CD14-positive monocyte (primary cell): ENCODE results near the gene HPCA. TPM values are rescaled to one million over a fixed set of nuclear protein-coding genes. Genes with fewer than 3 reads are reported as not detected.
"Not testable (repeated sequence)": the region's sequence is repeated elsewhere in the genome, so short reads cannot be mapped to it uniquely, and the experiment has no call there.

Experiments
- DNase-seq, 3 donors: peaks; one replicate each; pipeline ENCODE4 v3.0.0-alpha.2; 2011 to 2022
- H2AFZ ChIP-seq: 2 replicates; pipeline ENCODE4 v1.6.0; 2012; ENCODE audit warnings: mild to moderate bottlenecking, low read depth, low read length, inconsistent platforms; ENCODE audit not compliant: insufficient read depth, poor library complexity, severe bottlenecking
- H3K27ac ChIP-seq, 2 donors: 1 replicate in 1 of 2; 2 replicates in 1 of 2; pipeline ENCODE4 v1.5.1; 2012 to 2013; ENCODE audit warnings: low read length in 2 of 2, control low read depth in 1 of 2, inconsistent platforms in 1 of 2, low read depth in 1 of 2, mild to moderate bottlenecking in 1 of 2
- H3K27me3 ChIP-seq, 2 donors: one replicate each; pipeline versions ENCODE4 v1.6.0 to v1.6.1; 2011 to 2013; ENCODE audit warnings: low read length in 2 of 2; ENCODE audit not compliant: control insufficient read depth in 2 of 2, insufficient read depth in 2 of 2
- H3K36me3 ChIP-seq, 2 donors: replicated peaks in 1 of 2; 1 replicate in 1 of 2; 2 replicates in 1 of 2; pipeline versions ENCODE4 v1.5.1 to v1.6.1; 2012 to 2013; ENCODE audit warnings: low read length in 2 of 2, control low read depth in 1 of 2, inconsistent platforms in 1 of 2, mild to moderate bottlenecking in 1 of 2; ENCODE audit not compliant: insufficient read depth in 2 of 2, control insufficient read depth in 1 of 2
- H3K4me1 ChIP-seq, 2 donors: 1 replicate in 1 of 2; 2 replicates in 1 of 2; pipeline versions ENCODE4 v1.5.1 to v1.6.1; 2012 to 2013; ENCODE audit warnings: low read length in 2 of 2, control low read depth in 1 of 2, inconsistent platforms in 1 of 2, mild to moderate bottlenecking in 1 of 2, moderate library complexity in 1 of 2; ENCODE audit not compliant: insufficient read depth in 2 of 2, control insufficient read depth in 1 of 2
- H3K4me2 ChIP-seq: replicated peaks from 2 replicates; pipeline ENCODE3; 2012; ENCODE audit warnings: low read length, moderate library complexity, mild to moderate bottlenecking; ENCODE audit not compliant: poor library complexity, severe bottlenecking; ENCODE audit errors: extremely low read depth
- H3K4me3 ChIP-seq, 3 experiments: fragments of 200-600 bp in 1 of 3; sonication (generic) in 1 of 3; replicated peaks in 1 of 3; 1 replicate in 2 of 3; 2 replicates in 1 of 3; pipeline ENCODE4 v1.5.1; 2011 to 2013; ENCODE audit warnings: low read length in 3 of 3, mild to moderate bottlenecking in 3 of 3, control low read depth in 2 of 3, low read depth in 2 of 3, inconsistent platforms in 1 of 3, moderate library complexity in 1 of 3
- H3K79me2 ChIP-seq: 2 replicates; pipeline ENCODE4 v1.6.0; 2012; ENCODE audit warnings: mild to moderate bottlenecking, control low read depth, inconsistent platforms, low read length, moderate library complexity; ENCODE audit not compliant: insufficient read depth
- H3K9ac ChIP-seq: 2 replicates; pipeline ENCODE4 v1.6.0; 2017; ENCODE audit warnings: low read length, mild to moderate bottlenecking; ENCODE audit not compliant: insufficient read depth, poor library complexity, severe bottlenecking
- H3K9me3 ChIP-seq, 2 donors: replicated peaks in 1 of 2; 1 replicate in 1 of 2; 2 replicates in 1 of 2; pipeline versions ENCODE4 v1.5.1 to v1.6.1; 2012 to 2013; ENCODE audit warnings: low read length in 2 of 2, control low read depth in 1 of 2; ENCODE audit not compliant: control insufficient read depth in 1 of 2, insufficient read depth in 1 of 2
- H4K20me1 ChIP-seq: 2 replicates; pipeline ENCODE4 v1.6.0; 2012; ENCODE audit warnings: mild to moderate bottlenecking, low read length, control low read depth, moderate library complexity; ENCODE audit not compliant: insufficient read depth
- H3K27ac Mint-ChIP-seq, 7 donors: one replicate each; pipeline ENCODE4 v1.8.0; 2020; ENCODE audit warnings: mild to moderate bottlenecking in 7 of 7, mixed read lengths in 7 of 7, moderate library complexity in 6 of 7, inconsistent platforms in 2 of 7
- H3K27me3 Mint-ChIP-seq, 3 donors: one replicate each; pipeline ENCODE4 v1.8.0; 2021 to 2022; ENCODE audit warnings: low read depth in 3 of 3, mild to moderate bottlenecking in 3 of 3, mixed read lengths in 3 of 3, moderate library complexity in 3 of 3, inconsistent platforms in 1 of 3
- H3K36me3 Mint-ChIP-seq, 2 donors: one replicate each; pipeline ENCODE4 v1.8.0; 2020; ENCODE audit warnings: mixed read lengths in 2 of 2, inconsistent platforms in 1 of 2, mild to moderate bottlenecking in 1 of 2
- H3K4me1 Mint-ChIP-seq: one replicate; pipeline ENCODE4 v1.8.0; 2020; ENCODE audit warnings: mild to moderate bottlenecking, mixed read lengths
- H3K4me3 Mint-ChIP-seq, 2 donors: one replicate each; pipeline ENCODE4 v1.8.0; 2020; ENCODE audit warnings: mild to moderate bottlenecking in 2 of 2, mixed read lengths in 2 of 2, moderate library complexity in 1 of 2
- H3K9me3 Mint-ChIP-seq, 7 donors: one replicate each; pipeline ENCODE4 v1.8.0; 2020 to 2022; ENCODE audit warnings: mixed read lengths in 7 of 7, mild to moderate bottlenecking in 6 of 7, moderate library complexity in 6 of 7, inconsistent platforms in 2 of 7
- WGBS: methylation state at CpG from one replicate; pipeline ENCODE4 v1.1.5; 2013; ENCODE audit warnings: missing lambda C conversion rate; ENCODE audit not compliant: insufficient coverage; 5-methylcytosine and 5-hydroxymethylcytosine counted together
- intact Hi-C, 2 donors: fragments of 100-400 bp; cut with micrococcal nuclease; formaldehyde crosslinking; loops; one replicate each; pipeline versions ENCODE4 v1.15.0 to v1.15.1; 2023
- polyA plus RNA-seq, 3 donors: library from polyadenylated mRNA; depleted of rRNA in 1 of 3; unstranded in 2 of 3; stranded (reverse) in 1 of 3; fragments of 300-500 nt in 2 of 3; fragments of >200 nt in 1 of 3; fragmentation: Illumina TruSeq in 2 of 3; gene quantifications; 1 replicate in 2 of 3; 2 replicates in 1 of 3; pipeline ENCODE4 v1.2.3, GENCODE V29; 2012 to 2021
- TF ChIP-seq, protein P1 (sequence below): fragments of 200-600 bp; IDR thresholded peaks from one replicate; pipeline ENCODE4 v1.8.0; 2022; ENCODE audit warnings: antibody characterized with exemption, mild to moderate bottlenecking

The HPCA gene
- polyA plus RNA-seq, 3 donors: not detected

DNA sequence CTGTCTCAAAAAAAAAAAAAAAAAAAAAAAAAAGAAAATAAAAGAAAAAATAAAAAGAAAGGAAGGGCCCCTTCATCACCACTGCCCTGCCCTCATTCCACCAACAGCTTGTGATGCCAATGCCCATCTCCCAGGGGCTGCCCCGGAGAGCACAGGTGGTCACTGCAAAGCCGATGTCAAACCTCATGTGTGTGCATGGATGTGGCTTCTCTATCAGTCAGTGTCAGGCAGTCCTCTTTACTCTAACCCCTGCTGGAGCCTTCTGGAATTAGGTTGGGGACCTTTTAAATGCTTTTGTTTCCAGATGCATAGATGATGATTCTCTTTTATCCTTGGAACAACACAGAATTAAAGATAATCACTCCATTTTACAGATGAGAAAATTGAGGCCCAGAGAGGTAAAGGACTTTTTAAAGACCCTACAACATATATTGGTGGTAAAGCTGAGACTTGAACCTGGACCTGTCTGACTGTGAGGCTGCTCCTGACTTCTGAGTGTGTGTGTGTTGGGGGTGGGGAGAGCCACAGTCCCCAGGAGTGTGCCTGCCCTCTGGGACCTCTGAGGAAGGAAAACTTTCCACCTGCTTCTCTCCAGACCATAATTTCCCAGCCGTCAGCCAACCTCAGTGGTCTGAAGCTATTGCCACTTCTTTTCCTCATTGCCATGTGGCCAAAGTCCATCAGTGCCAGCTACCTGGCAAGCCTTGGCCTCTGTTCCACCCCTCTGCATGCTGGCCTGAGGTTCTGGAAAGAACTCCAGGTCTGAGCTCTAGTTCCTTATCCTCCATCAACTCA, 17.9 kb downstream of the HPCA start:
- 73% methylated on average over 1 of the region's 3 CpGs for WGBS
- DNase-seq: no peak
- Histone ChIP-seq H3K27me3 (peaks cover 32 to 51% of the 10 kb centered on the region in 2 donors), H3K9ac (no peak overlapping the region), H3K4me2 (no peak overlapping the region), H3K4me1 (peaks cover 0 to 5% of the 10 kb centered on the region in 2 donors), H3K9me3 (peaks cover 0 to 10% of the 10 kb centered on the region in 2 donors), H3K36me3 (no peaks in the 10 kb centered on the region), H3K79me2 (no peaks in the 10 kb centered on the region), H4K20me1 (no peaks in the 10 kb centered on the region), H3K4me3 (no peak overlapping the region), H3K27ac (no peak overlapping the region), H2AFZ (no peak overlapping the region)
- Mint-ChIP-seq H3K27ac (no peak overlapping the region), H3K9me3 (peaks cover 0 to 13% (median 8%) of the 10 kb centered on the region in 7 donors), H3K4me3 (no peak overlapping the region), H3K27me3 (peaks cover 39 to 52% (median 50%) of the 10 kb centered on the region in 3 donors), H3K36me3 (peaks cover 2 to 5% of the 10 kb centered on the region in 2 donors), H3K4me1 (peaks cover 7% of the 10 kb centered on the region)
- intact Hi-C loops: no loop called here
- TF ChIP-seq, protein P1, sequence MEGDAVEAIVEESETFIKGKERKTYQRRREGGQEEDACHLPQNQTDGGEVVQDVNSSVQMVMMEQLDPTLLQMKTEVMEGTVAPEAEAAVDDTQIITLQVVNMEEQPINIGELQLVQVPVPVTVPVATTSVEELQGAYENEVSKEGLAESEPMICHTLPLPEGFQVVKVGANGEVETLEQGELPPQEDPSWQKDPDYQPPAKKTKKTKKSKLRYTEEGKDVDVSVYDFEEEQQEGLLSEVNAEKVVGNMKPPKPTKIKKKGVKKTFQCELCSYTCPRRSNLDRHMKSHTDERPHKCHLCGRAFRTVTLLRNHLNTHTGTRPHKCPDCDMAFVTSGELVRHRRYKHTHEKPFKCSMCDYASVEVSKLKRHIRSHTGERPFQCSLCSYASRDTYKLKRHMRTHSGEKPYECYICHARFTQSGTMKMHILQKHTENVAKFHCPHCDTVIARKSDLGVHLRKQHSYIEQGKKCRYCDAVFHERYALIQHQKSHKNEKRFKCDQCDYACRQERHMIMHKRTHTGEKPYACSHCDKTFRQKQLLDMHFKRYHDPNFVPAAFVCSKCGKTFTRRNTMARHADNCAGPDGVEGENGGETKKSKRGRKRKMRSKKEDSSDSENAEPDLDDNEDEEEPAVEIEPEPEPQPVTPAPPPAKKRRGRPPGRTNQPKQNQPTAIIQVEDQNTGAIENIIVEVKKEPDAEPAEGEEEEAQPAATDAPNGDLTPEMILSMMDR: no peak

DNA sequence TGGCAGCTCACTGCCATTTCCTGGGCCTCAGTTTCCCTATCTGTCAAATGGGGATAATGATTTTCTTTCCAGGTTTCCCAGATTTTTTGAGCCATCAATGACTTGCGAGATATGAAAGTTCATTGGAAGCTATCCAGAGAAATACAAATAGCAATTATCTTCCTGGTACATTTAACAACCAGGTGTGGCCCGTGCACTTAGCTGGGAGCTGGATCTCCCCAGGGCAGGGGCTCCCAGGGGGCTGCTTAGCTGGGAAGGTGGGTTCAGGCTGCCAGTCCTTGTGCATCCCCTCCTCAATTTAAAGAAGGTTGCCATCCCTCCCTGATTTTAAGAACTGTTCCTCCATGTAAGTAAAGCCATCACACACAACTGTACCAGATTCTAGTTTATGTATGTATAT, 18.5 kb downstream of the HPCA start:
- Mint-ChIP-seq H3K9me3 (peaks cover 0 to 13% (median 8%) of the 10 kb centered on the region in 7 donors), H3K36me3 (peaks cover 2 to 5% of the 10 kb centered on the region in 2 donors), H3K27me3 (peaks cover 33 to 46% (median 44%) of the 10 kb centered on the region in 3 donors), H3K27ac (no peak overlapping the region), H3K4me3 (no peak overlapping the region), H3K4me1 (peaks cover 7% of the 10 kb centered on the region)
- Histone ChIP-seq H3K27me3 (peaks cover 26 to 45% of the 10 kb centered on the region in 2 donors), H3K4me1 (peaks cover 0 to 5% of the 10 kb centered on the region in 2 donors), H2AFZ (no peak overlapping the region), H3K27ac (no peak overlapping the region), H3K79me2 (no peaks in the 10 kb centered on the region), H3K9me3 (peaks cover 0 to 10% of the 10 kb centered on the region in 2 donors), H4K20me1 (no peaks in the 10 kb centered on the region), H3K9ac (no peak overlapping the region), H3K36me3 (no peaks in the 10 kb centered on the region), H3K4me3 (no peak overlapping the region), H3K4me2 (no peak overlapping the region)
- WGBS: 80% methylated on average over 1 of the region's 2 CpGs
- DNase-seq: no peak
- intact Hi-C loops: no loop called here
- TF ChIP-seq, protein P1: no peak

DNA sequence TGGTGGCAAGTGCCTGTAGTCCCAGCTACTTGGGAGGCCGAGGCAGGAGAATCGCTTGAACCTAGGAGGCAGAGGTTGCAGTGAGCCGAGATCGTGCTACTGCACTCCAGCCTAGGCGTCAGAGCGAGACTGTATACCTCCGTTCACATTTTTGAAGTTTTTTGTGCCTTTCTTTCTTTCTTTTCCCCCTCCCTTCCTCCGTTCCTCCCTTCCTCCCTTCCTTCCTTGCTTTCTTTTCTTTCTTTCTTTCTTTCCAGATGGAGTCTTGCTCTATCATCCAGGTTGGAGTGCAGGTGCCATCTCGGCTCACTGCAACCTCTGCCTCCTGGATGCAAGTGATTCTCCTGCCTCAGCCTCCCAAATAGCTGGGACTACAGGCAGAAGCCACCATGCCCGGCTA, 19.3 kb downstream of the HPCA start:
- H3K9me3 Mint-ChIP-seq: peaks cover 0 to 12% (median 8%) of the 10 kb centered on the region in 7 donors
- intact Hi-C loops, H3K27ac ChIP-seq, H3K36me3 ChIP-seq, H4K20me1 ChIP-seq, H3K4me1 Mint-ChIP-seq, H3K9me3 ChIP-seq, H3K79me2 ChIP-seq, DNase-seq, H3K4me1 ChIP-seq, H3K4me3 ChIP-seq, H3K36me3 Mint-ChIP-seq, H2AFZ ChIP-seq, H3K9ac ChIP-seq, H3K4me2 ChIP-seq: not testable (repeated sequence)
- WGBS: 85% methylated on average over 9 of the region's 10 CpGs
- H3K4me3 Mint-ChIP-seq: peak overlapping the region in 1 of 2 donors; percentile 50
- peaks cover 25 to 41% (median 36%) of the 10 kb centered on the region in 3 donors for H3K27me3 Mint-ChIP-seq
- peak overlapping the region in 1 of 7 donors; percentile 36 for H3K27ac Mint-ChIP-seq
- H3K27me3 ChIP-seq: peaks cover 18 to 37% of the 10 kb centered on the region in 2 donors
